Measurements from ENCODE around the gene SCAF4. TPM values are rescaled to one million over a fixed set of nuclear protein-coding genes. Genes with fewer than 3 reads are reported as not detected.
A peak's percentile ranks its signal among the peaks of the same experiment; 100 is the strongest.

SCAF4 gene
- total RNA-seq, 1 donor from 2014 or later = 32.9 TPM

DNA sequence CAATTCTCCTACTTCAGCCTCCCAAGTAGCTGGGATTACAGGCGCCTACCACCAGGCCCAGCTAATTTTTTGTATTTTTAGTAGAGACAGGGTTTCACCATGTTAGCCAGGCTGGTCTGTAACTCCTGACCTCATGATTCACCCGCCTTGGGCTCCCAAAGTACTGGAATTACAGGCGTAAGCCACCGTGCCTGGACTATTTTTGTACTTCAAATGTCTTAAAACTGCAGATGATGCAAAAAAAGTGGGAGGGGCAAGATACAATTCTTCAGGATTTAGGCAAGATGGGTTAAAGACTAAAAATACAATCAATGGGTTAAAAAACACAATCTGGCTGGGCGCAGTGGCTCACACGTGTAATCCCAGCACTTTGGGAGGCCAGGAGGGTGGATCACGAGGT, 4.7 kb downstream of the SCAF4 start:
- Histone ChIP-seq H3K36me3 (ENCODE audit: insufficient read depth, low read length) (no peaks in the 10 kb centered on the region), H3K9ac (ENCODE audit: low read length) (no peak overlapping the region), H2AFZ (ENCODE audit: low read depth, low read length) (no peak overlapping the region), H3K27ac (ENCODE audit: low read depth, low read length) (no peak overlapping the region), H3K27me3 (ENCODE audit: insufficient read depth, low read length) (no peaks in the 10 kb centered on the region), H3K9me3 (ENCODE audit: insufficient read depth, low read depth, low read length) (no peaks in the 10 kb centered on the region), H4K20me1 (ENCODE audit: insufficient read depth, low read length) (peaks cover 85% of the 10 kb centered on the region), H3K4me3 (ENCODE audit: insufficient read depth, low read depth, low read length) (no peak overlapping the region), H3K4me2 (ENCODE audit: low read length) (no peak overlapping the region), H3K4me1 (ENCODE audit: insufficient read depth, low read length) (peaks cover 15% of the 10 kb centered on the region), H3K79me2 (ENCODE audit: insufficient read depth, low read length) (peaks cover 95% of the 10 kb centered on the region)
- TF ChIP-seq, protein P1, sequence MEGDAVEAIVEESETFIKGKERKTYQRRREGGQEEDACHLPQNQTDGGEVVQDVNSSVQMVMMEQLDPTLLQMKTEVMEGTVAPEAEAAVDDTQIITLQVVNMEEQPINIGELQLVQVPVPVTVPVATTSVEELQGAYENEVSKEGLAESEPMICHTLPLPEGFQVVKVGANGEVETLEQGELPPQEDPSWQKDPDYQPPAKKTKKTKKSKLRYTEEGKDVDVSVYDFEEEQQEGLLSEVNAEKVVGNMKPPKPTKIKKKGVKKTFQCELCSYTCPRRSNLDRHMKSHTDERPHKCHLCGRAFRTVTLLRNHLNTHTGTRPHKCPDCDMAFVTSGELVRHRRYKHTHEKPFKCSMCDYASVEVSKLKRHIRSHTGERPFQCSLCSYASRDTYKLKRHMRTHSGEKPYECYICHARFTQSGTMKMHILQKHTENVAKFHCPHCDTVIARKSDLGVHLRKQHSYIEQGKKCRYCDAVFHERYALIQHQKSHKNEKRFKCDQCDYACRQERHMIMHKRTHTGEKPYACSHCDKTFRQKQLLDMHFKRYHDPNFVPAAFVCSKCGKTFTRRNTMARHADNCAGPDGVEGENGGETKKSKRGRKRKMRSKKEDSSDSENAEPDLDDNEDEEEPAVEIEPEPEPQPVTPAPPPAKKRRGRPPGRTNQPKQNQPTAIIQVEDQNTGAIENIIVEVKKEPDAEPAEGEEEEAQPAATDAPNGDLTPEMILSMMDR (IDR thresholded peaks at IDR 0.05; ENCODE audit: insufficient read depth, low read depth, low read length) = no peak
- no peak for TF ChIP-seq EZH2 (IDR thresholded peaks at IDR 0.05; ENCODE audit: insufficient read depth, low read length)
- no peak for FAIRE-seq
- no peak overlapping the region for H3K4me3 Mint-ChIP-seq (ENCODE audit: unreplicated experiment)
- H3K27me3 Mint-ChIP-seq (ENCODE audit: low read depth, unreplicated experiment) = no peaks in the 10 kb centered on the region
- H3K27ac Mint-ChIP-seq (ENCODE audit: unreplicated experiment) = no peak overlapping the region
- DNase-seq (ENCODE audit: low read depth) = no peak
- H3K9me3 Mint-ChIP-seq (ENCODE audit: unreplicated experiment) = no peaks in the 10 kb centered on the region
- no peaks in the 10 kb centered on the region for H3K36me3 Mint-ChIP-seq (ENCODE audit: low read depth, unreplicated experiment)
- H3K4me1 Mint-ChIP-seq (ENCODE audit: low read depth, unreplicated experiment) = peaks cover 11% of the 10 kb centered on the region

DNA sequence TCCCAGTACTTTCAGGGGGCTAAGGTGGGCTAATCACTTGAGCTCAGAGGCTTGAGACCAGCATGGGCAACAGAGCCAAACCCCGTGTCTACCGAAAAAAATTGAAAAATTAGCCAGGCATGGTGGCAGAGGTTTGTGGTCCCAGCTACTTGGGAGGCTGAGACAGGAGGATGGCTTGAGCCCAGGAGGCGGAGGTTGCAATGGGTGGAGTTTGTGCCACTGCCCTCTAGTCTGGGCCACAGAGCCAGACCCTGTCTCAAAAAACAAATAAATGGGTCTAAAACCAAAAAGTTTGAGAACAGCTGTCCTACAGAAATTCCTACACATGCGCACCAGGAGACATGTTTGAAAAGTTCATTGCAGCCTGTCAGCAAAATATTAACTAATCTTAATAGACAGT, 5.5 kb downstream of the SCAF4 start:
- no peak for FAIRE-seq
- H4K20me1 ChIP-seq (ENCODE audit: insufficient read depth, low read length) = peaks cover 92% of the 10 kb centered on the region
- no peak overlapping the region for H3K4me3 ChIP-seq (ENCODE audit: insufficient read depth, low read depth, low read length)

DNA sequence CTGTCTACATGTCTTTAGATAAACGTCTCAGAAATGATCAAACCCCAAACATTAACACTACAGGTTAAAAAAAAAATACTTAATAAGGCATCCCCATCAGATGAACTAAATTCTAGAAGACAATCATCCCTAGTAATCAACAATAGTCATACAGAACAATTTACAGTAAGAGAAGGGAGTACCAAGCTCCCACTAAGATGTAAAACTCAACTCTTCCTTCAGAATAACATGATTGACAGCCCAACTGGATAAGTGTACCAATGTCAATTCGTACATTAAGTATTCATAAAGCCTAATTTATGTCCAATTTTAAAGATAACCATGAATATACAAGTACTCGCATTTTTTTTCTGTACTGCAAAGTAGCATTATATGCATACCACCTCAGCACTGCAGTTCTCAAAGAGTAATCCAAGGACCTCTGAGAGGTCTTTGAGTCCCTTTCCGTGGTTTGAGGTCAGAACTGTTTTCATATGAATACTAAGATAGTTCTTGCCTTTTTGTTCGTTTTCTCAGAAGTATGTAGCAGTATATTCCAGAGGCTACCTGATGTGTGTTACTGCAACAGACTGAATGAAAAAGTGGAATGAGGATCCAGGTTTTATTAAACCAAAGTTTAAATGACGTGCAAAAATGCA, 6.6 kb downstream of the SCAF4 start:
- Histone ChIP-seq H3K36me3 (ENCODE audit: insufficient read depth, low read length) (no peaks in the 10 kb centered on the region), H3K9ac (ENCODE audit: low read length) (no peak overlapping the region), H3K4me2 (ENCODE audit: low read length) (no peak overlapping the region), H3K27me3 (ENCODE audit: insufficient read depth, low read length) (no peaks in the 10 kb centered on the region), H3K4me1 (ENCODE audit: insufficient read depth, low read length) (peaks cover 12% of the 10 kb centered on the region), H2AFZ (ENCODE audit: low read depth, low read length) (no peak overlapping the region), H3K4me3 (ENCODE audit: insufficient read depth, low read depth, low read length) (no peak overlapping the region), H4K20me1 (ENCODE audit: insufficient read depth, low read length) (peaks cover 96% of the 10 kb centered on the region), H3K27ac (ENCODE audit: low read depth, low read length) (no peak overlapping the region), H3K9me3 (ENCODE audit: insufficient read depth, low read depth, low read length) (no peaks in the 10 kb centered on the region), H3K79me2 (ENCODE audit: insufficient read depth, low read length) (peaks cover 99% of the 10 kb centered on the region)
- FAIRE-seq (no peak), DNase-seq (ENCODE audit: low read depth) (no peak)
- no peaks in the 10 kb centered on the region for H3K9me3 Mint-ChIP-seq (ENCODE audit: unreplicated experiment)
- no peaks in the 10 kb centered on the region for H3K36me3 Mint-ChIP-seq (ENCODE audit: low read depth, unreplicated experiment)
- no peaks in the 10 kb centered on the region for H3K27me3 Mint-ChIP-seq (ENCODE audit: low read depth, unreplicated experiment)
- peaks cover 15% of the 10 kb centered on the region for H3K4me1 Mint-ChIP-seq (ENCODE audit: low read depth, unreplicated experiment)
- TF ChIP-seq EZH2 (IDR thresholded peaks at IDR 0.05; ENCODE audit: insufficient read depth, low read length) = no peak
- TF ChIP-seq, protein P1 (IDR thresholded peaks at IDR 0.05; ENCODE audit: insufficient read depth, low read depth, low read length) = no peak
- no peak overlapping the region for H3K4me3 Mint-ChIP-seq (ENCODE audit: unreplicated experiment)
- H3K27ac Mint-ChIP-seq (ENCODE audit: unreplicated experiment) = peak overlapping the region; percentile 1

More for the DNA sequence above, 5.5 kb downstream of the SCAF4 start:
- peaks cover 99% of the 10 kb centered on the region for H3K79me2 ChIP-seq (ENCODE audit: insufficient read depth, low read length)
- H2AFZ ChIP-seq (ENCODE audit: low read depth, low read length) = no peak overlapping the region
- Mint-ChIP-seq H3K4me1 (ENCODE audit: low read depth, unreplicated experiment) (peaks cover 11% of the 10 kb centered on the region), H3K27me3 (ENCODE audit: low read depth, unreplicated experiment) (no peaks in the 10 kb centered on the region), H3K27ac (ENCODE audit: unreplicated experiment) (no peak overlapping the region), H3K36me3 (ENCODE audit: low read depth, unreplicated experiment) (no peaks in the 10 kb centered on the region), H3K9me3 (ENCODE audit: unreplicated experiment) (no peaks in the 10 kb centered on the region), H3K4me3 (ENCODE audit: unreplicated experiment) (no peak overlapping the region)
- H3K9me3 ChIP-seq (ENCODE audit: insufficient read depth, low read depth, low read length) = no peaks in the 10 kb centered on the region
- no peak overlapping the region for H3K9ac ChIP-seq (ENCODE audit: low read length)
- DNase-seq (ENCODE audit: low read depth) = no peak
- no peaks in the 10 kb centered on the region for H3K36me3 ChIP-seq (ENCODE audit: insufficient read depth, low read length)
- no peak for TF ChIP-seq EZH2 (IDR thresholded peaks at IDR 0.05; ENCODE audit: insufficient read depth, low read length)
- TF ChIP-seq, protein P1 (IDR thresholded peaks at IDR 0.05; ENCODE audit: insufficient read depth, low read depth, low read length) = no peak
- H3K27me3 ChIP-seq (ENCODE audit: insufficient read depth, low read length) = no peaks in the 10 kb centered on the region
- H3K4me1 ChIP-seq (ENCODE audit: insufficient read depth, low read length) = peaks cover 15% of the 10 kb centered on the region
- H3K4me2 ChIP-seq (ENCODE audit: low read length) = no peak overlapping the region
- H3K27ac ChIP-seq (ENCODE audit: low read depth, low read length) = no peak overlapping the region
